GM19238 (cell line): ENCODE results near the gene ADGRG3.

Experiments
- DNase-seq: peaks from one replicate; pipeline ENCODE4 v3.0.0; 2011; ENCODE audit warnings: low spot score; ENCODE audit not compliant: insufficient read length

The ADGRG3 gene

GRCh38 chr16:57645691-57646387, 22.3 kb upstream of the ADGRG3 start:
- no peak for DNase-seq

GRCh38 chr16:57646388-57647039, 21.6 kb upstream of the ADGRG3 start:
- no peak for DNase-seq

- DNase-seq = no peak
Measured at GRCh38 chr16:57647136-57647875, 20.8 kb upstream of the ADGRG3 start.

GRCh38 chr16:57648125-57648524, 20.0 kb upstream of the ADGRG3 start:
- no peak for DNase-seq

GRCh38 chr16:57648581-57649442, 19.3 kb upstream of the ADGRG3 start:
- DNase-seq = peak; percentile 94

GRCh38 chr16:57649443-57649751, 18.7 kb upstream of the ADGRG3 start:
- no peak for DNase-seq

GRCh38 chr16:57649846-57650245, 18.3 kb upstream of the ADGRG3 start:
- DNase-seq = no peak

- DNase-seq = no peak
Measured at GRCh38 chr16:57651344-57652333, 16.5 kb upstream of the ADGRG3 start.

- no peak for DNase-seq
Measured at GRCh38 chr16:57652695-57653471, 15.2 kb upstream of the ADGRG3 start.

GRCh38 chr16:57653936-57654335, 14.2 kb upstream of the ADGRG3 start:
- DNase-seq = no peak

- DNase-seq = no peak
Measured at GRCh38 chr16:57656342-57656955, 11.7 kb upstream of the ADGRG3 start.

GRCh38 chr16:57657228-57657627, 10.9 kb upstream of the ADGRG3 start:
- DNase-seq = no peak

- no peak for DNase-seq
Measured at GRCh38 chr16:57658130-57658877, 9.8 kb upstream of the ADGRG3 start.

GRCh38 chr16:57658878-57659674, 9.0 kb upstream of the ADGRG3 start:
- DNase-seq = no peak

- DNase-seq = no peak
Measured at GRCh38 chr16:57660715-57661463, 7.2 kb upstream of the ADGRG3 start.

GRCh38 chr16:57661510-57661909, 6.6 kb upstream of the ADGRG3 start:
- DNase-seq = no peak
